AG10803 (cell line): ENCODE data around the gene NUP62.

Experiments
- DNase-seq: peaks from one replicate; pipeline ENCODE4 v3.0.0; 2010; ENCODE audit warnings: low read depth
- H3K4me3 ChIP-seq: 2 replicates; pipeline ENCODE4 v1.5.1; 2011; ENCODE audit warnings: mild to moderate bottlenecking, low read length, control low read depth
- TF ChIP-seq, protein P1 (sequence below): conservative IDR thresholded peaks from 2 replicates; pipeline ENCODE4 v1.5.1; 2011; ENCODE audit warnings: mild to moderate bottlenecking, low read length, control low read depth, inconsistent platforms

Gene NUP62

DNA sequence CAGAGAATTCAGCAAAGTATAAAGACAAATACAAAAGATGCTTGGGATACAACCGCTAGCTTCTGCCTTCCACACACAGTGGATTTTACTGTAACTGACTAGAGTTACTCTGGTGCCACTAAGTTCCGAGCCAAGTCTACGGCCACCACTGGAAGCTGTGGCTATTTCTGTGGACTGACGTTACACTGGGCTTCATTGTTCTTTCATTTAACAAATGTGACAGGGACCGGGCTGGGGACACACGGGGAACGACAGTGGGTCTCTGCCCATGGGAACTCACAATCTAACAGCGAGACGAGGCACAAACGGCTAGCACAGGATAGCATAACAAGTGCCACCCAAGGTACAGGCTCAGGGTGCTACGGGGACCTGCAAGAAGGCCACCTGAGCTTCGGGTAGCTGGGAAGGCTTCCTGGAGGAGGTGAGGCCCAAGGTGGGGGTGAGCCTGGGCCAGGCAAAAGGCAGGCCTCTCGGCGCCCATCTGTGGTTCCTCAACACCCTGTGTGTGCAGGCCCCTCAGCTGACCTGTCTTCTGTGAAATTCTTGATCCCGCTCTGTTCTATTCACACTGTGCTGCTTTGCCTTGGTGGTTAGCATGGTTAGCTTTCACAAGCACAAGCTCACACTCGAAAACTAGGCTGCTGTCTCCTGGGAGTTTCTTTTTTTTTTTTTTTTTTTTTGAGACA lies 22.3 kb downstream of the NUP62 start:
- DNase-seq: no peak
- TF ChIP-seq, protein P1, sequence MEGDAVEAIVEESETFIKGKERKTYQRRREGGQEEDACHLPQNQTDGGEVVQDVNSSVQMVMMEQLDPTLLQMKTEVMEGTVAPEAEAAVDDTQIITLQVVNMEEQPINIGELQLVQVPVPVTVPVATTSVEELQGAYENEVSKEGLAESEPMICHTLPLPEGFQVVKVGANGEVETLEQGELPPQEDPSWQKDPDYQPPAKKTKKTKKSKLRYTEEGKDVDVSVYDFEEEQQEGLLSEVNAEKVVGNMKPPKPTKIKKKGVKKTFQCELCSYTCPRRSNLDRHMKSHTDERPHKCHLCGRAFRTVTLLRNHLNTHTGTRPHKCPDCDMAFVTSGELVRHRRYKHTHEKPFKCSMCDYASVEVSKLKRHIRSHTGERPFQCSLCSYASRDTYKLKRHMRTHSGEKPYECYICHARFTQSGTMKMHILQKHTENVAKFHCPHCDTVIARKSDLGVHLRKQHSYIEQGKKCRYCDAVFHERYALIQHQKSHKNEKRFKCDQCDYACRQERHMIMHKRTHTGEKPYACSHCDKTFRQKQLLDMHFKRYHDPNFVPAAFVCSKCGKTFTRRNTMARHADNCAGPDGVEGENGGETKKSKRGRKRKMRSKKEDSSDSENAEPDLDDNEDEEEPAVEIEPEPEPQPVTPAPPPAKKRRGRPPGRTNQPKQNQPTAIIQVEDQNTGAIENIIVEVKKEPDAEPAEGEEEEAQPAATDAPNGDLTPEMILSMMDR: no peak
- no peak overlapping the region for H3K4me3 ChIP-seq

DNA sequence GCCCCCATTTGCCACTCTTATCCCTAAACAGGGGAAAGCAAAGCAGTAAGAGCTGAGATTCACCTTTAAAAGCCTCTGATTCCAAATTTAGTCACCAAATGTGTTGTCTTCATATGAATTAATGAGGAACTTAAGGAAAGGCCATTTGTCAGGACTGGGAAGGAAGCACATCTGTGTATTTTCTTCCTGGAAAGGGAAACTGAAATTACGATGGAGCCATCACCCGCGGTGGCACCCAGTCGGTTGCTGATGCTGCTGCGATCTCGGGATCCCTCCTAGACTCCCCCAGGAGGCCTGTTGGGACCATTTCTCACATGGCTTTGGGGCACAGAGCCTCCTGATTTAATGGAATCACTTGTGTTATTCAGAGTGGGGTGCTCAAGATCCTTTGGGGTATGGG lies 25.2 kb downstream of the NUP62 start:
- no peak overlapping the region for H3K4me3 ChIP-seq
- DNase-seq: no peak
- TF ChIP-seq, protein P1: no peak

DNA sequence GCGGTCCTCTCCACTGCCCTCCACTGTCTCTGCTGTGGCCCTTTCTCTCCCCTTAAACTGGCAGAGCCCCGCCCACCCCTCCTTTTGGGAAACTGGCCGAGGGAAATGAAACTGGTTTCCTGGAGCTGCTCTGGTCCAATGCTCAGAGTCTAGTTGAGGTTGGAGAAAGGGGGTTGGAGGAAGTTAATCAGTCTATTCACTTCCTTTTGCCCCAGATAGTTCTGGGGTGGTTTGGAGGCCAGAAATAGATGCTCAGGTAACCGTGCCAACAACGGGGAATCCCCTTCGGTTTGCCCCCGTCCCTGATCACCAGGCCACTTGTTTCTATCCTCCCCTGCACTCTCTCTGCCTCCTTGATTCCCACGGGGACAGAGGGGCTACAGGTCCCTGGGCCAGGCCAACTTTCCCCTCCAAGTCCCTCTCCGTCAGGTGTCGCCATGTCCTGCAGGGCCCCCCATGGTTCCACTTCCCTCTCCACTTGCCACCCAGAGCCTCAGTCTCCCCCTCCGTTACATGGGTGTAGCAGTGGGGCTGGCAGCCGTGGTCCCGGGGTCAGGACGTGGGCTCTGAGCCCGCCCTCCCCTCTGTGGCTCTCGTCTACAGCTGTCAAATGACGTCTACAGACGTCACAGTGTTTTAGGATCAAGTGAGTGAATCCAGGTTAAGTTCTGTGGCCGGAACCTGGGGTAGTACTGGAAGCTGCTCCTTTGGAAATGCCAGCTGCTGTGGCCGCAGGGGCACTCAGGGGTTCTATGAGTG lies 32.3 kb downstream of the NUP62 start, which contains the start of gene IL4I1:
IL4I1 (minus strand) TSS at position 25 of the 759 bp plus-strand sequence. CDS start 727 bp downstream, outside the sequence.
- no peak within 1 kb of the TSS for H3K4me3 ChIP-seq
- TF ChIP-seq, protein P1: no peak
- DNase-seq: peak; percentile 9

DNA sequence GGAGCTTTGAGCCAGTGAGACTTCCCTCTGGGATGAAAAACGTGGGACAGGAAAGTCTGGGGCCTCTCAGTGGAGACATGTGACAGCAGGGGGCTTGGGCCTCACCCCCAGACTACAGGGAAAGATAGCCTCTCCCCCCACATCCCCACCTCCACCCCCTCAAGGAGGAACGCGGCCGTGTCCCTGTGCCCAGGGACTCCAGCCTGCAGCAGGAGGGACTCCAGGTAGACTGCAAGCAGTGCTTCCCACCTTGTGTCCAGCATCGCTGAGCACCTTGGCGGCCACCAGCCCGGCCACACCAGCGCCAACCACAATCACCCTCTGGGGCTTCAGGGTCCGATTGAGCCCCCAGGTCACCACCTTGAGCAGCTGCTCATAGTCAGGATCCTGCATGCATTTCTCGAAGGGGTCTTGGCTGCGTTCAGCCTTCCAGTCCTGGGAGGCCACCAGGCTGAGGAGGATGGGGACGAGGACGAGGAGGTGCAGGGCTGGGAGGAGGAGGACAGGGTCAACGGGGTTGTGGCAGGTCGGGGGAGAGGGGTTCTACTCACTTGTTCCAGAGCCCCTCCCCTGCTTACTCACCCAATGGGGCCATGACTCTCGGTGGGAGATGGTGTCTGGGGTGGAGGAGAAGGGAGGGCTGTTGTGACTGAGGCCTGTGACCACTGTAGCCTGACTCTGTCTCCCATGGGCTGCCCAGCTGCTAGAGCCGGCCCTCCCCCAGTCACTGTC lies 33.6 kb downstream of the NUP62 start:
- no peak for DNase-seq
- TF ChIP-seq, protein P1: no peak
- no peak overlapping the region for H3K4me3 ChIP-seq

DNA sequence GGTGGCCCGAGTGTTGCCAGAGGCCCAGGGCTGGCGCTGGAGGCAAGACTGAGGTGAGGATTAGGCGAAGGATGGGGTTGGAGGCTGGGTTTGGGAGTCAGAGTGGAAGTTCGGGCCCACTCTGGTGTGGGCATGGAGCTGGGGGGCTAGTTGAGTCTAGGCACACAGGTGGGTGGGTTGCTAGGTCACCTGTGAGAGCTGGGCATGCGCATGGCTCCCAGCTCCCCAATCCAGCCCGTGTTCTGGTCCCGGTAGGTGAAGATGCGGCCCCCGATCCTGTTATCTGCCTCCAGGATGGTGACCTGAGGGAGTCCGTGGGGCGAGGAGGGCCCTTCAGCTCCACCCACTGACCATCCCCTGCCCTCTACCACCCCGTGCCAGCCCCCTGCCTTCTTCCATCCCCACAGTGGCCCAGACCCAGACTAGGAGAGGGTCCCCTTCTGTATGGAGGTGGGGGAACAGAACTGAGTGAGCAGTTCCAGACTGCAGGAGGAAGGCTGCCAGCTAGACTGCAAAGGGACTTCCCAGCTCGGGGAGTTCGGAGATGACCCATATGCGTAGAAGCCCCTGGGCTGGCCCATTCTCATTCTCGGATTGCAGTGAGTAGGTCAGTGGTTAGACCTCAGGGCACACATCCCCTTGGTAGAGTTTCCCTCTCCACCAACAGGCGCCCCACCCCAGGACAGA lies 34.3 kb downstream of the NUP62 start:
- H3K4me3 ChIP-seq: no peak overlapping the region
- TF ChIP-seq, protein P1: no peak
- DNase-seq: no peak

DNA sequence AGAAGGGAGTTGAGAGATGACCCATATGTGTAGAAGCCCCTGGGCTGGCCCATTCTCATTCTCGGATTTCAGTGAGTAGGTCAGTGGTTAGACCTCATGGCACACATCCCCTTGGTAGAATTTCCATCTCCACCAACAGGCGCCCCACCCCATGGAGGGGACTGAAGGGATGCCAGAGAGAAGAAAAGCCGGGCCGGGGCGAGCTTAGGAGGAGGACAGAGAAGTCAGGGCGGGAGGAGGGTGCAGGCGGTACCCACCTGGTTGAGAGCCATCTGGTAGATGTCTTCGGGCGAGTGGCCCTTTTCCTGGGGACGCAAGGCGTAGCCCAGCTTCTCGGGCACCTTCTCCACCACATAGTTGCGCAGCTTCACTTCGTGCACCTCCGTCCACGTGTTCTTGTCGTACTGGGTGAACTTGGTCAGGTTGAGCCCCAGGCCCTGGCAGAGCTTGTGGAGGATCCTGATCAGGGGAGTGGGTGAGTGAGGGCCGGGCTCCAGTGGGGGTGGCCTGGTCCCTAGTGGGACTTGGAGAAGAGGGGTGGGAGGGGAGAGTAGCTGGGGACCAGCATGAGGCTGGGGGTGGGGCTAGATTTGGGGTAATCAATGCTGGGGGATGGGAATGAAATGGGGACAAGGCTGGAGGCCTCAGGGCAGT lies 35.2 kb downstream of the NUP62 start:
- TF ChIP-seq, protein P1: no peak
- no peak for DNase-seq
- H3K4me3 ChIP-seq: no peak overlapping the region
